Measurements from ENCODE around the gene UBE2E1.
"Not testable (repeated sequence)": the region's sequence is repeated elsewhere in the genome, so short reads cannot be mapped to it uniquely, and the experiment has no call there.

UBE2E1 gene

GRCh38 chr3:23915537-23916108, 109.9 kb downstream of the UBE2E1 start:
- Histone ChIP-seq H3K9me3 (ENCODE audit: control insufficient read depth, low read depth, low read length) (no peaks in the 10 kb centered on the region), H3K4me3 (ENCODE audit: low read length) (peak overlapping the region; percentile 96), H3K27ac (ENCODE audit: low read length) (no peak overlapping the region), H3K4me1 (ENCODE audit: control insufficient read depth, low read depth, low read length) (peaks cover 17% of the 10 kb centered on the region), H3K27me3 (ENCODE audit: control insufficient read depth, insufficient read depth, low read length) (peaks cover 12% of the 10 kb centered on the region), H3K36me3 (ENCODE audit: control insufficient read depth, low read depth, low read length) (peaks cover 29% of the 10 kb centered on the region), H3K9ac (ENCODE audit: low read length) (peak overlapping the region; percentile 60)

- H3K4me3 ChIP-seq (ENCODE audit: low read length), result peak overlapping the region; percentile 96
- H3K27ac ChIP-seq (ENCODE audit: low read length), result no peak overlapping the region
- peaks cover 30% of the 10 kb centered on the region for H3K36me3 ChIP-seq (ENCODE audit: control insufficient read depth, low read depth, low read length)
- H3K9ac ChIP-seq (ENCODE audit: low read length), result peak overlapping the region; percentile 60
- H3K4me1 ChIP-seq (ENCODE audit: control insufficient read depth, low read depth, low read length), result peaks cover 17% of the 10 kb centered on the region
- no peaks in the 10 kb centered on the region for H3K9me3 ChIP-seq (ENCODE audit: control insufficient read depth, low read depth, low read length)
- peaks cover 12% of the 10 kb centered on the region for H3K27me3 ChIP-seq (ENCODE audit: control insufficient read depth, insufficient read depth, low read length)
These were observed 110.6 kb downstream of the UBE2E1 start for GRCh38 chr3:23916152-23916885.

- Histone ChIP-seq H3K4me3 (ENCODE audit: low read length) (peak within 1 kb of the TSS; percentile 96), H3K36me3 (ENCODE audit: control insufficient read depth, low read depth, low read length) (peaks cover 30% of the 10 kb centered on the region), H3K27me3 (ENCODE audit: control insufficient read depth, insufficient read depth, low read length) (peaks cover 12% of the 10 kb centered on the region), H3K9me3 (ENCODE audit: control insufficient read depth, low read depth, low read length) (no peaks in the 10 kb centered on the region), H3K4me1 (ENCODE audit: control insufficient read depth, low read depth, low read length) (peaks cover 17% of the 10 kb centered on the region), H3K9ac (ENCODE audit: low read length) (peak within 1 kb of the TSS; percentile 97), H3K27ac (ENCODE audit: low read length) (peak within 1 kb of the TSS; percentile 96)
These were observed 111.3 kb downstream of the UBE2E1 start, which contains the start of the genes NKIRAS1 and RPL15 for GRCh38 chr3:23916886-23917678. Gene NKIRAS1 (minus strand): TSS chr3:23916990. CDS start chr3:23910904, 6,086 bp downstream. Gene RPL15 (plus strand): TSS chr3:23917132. CDS start chr3:23917860, 728 bp downstream.

- not testable (repeated sequence) for H3K9me3 ChIP-seq (ENCODE audit: control insufficient read depth, low read depth, low read length)
- Histone ChIP-seq H3K9ac (ENCODE audit: low read length) (peak overlapping the region; percentile 97), H3K36me3 (ENCODE audit: control insufficient read depth, low read depth, low read length) (peaks cover 30% of the 10 kb centered on the region), H3K4me1 (ENCODE audit: control insufficient read depth, low read depth, low read length) (peaks cover 17% of the 10 kb centered on the region), H3K27me3 (ENCODE audit: control insufficient read depth, insufficient read depth, low read length) (peaks cover 12% of the 10 kb centered on the region), H3K27ac (ENCODE audit: low read length) (peak overlapping the region; percentile 96), H3K4me3 (ENCODE audit: low read length) (peak overlapping the region; percentile 96)
These were observed 112.0 kb downstream of the UBE2E1 start for GRCh38 chr3:23917679-23918303.

GRCh38 chr3:23918331-23918730, 112.6 kb downstream of the UBE2E1 start:
- peak overlapping the region; percentile 96 for H3K27ac ChIP-seq (ENCODE audit: low read length)
- peaks cover 30% of the 10 kb centered on the region for H3K36me3 ChIP-seq (ENCODE audit: control insufficient read depth, low read depth, low read length)
- H3K4me3 ChIP-seq (ENCODE audit: low read length), result peak overlapping the region; percentile 96
- H3K4me1 ChIP-seq (ENCODE audit: control insufficient read depth, low read depth, low read length), result peaks cover 17% of the 10 kb centered on the region
- H3K27me3 ChIP-seq (ENCODE audit: control insufficient read depth, insufficient read depth, low read length), result peaks cover 12% of the 10 kb centered on the region
- H3K9ac ChIP-seq (ENCODE audit: low read length), result peak overlapping the region; percentile 97
- H3K9me3 ChIP-seq (ENCODE audit: control insufficient read depth, low read depth, low read length), result not testable (repeated sequence)

- Histone ChIP-seq H3K27ac (ENCODE audit: low read length) (no peak overlapping the region), H3K4me3 (ENCODE audit: low read length) (peak overlapping the region; percentile 41)
These were observed 113.9 kb downstream of the UBE2E1 start for GRCh38 chr3:23919628-23920027.

GRCh38 chr3:23920151-23920655, 114.4 kb downstream of the UBE2E1 start:
- Histone ChIP-seq H3K9me3 (ENCODE audit: control insufficient read depth, low read depth, low read length) (no peaks in the 10 kb centered on the region), H3K4me3 (ENCODE audit: low read length) (peak overlapping the region; percentile 41), H3K36me3 (ENCODE audit: control insufficient read depth, low read depth, low read length) (peaks cover 30% of the 10 kb centered on the region), H3K4me1 (ENCODE audit: control insufficient read depth, low read depth, low read length) (peaks cover 18% of the 10 kb centered on the region), H3K9ac (ENCODE audit: low read length) (no peak overlapping the region), H3K27ac (ENCODE audit: low read length) (peak overlapping the region; percentile 12), H3K27me3 (ENCODE audit: control insufficient read depth, insufficient read depth, low read length) (peaks cover 8% of the 10 kb centered on the region)

More at GRCh38 chr3:23919628-23920027, 113.9 kb downstream of the UBE2E1 start:
- no peak overlapping the region for H3K9ac ChIP-seq (ENCODE audit: low read length)
- H3K27me3 ChIP-seq (ENCODE audit: control insufficient read depth, insufficient read depth, low read length), result peaks cover 12% of the 10 kb centered on the region
- H3K36me3 ChIP-seq (ENCODE audit: control insufficient read depth, low read depth, low read length), result peaks cover 30% of the 10 kb centered on the region
- H3K9me3 ChIP-seq (ENCODE audit: control insufficient read depth, low read depth, low read length), result no peaks in the 10 kb centered on the region
- H3K4me1 ChIP-seq (ENCODE audit: control insufficient read depth, low read depth, low read length), result peaks cover 20% of the 10 kb centered on the region

GRCh38 chr3:23921052-23921511, 115.3 kb downstream of the UBE2E1 start:
- Histone ChIP-seq H3K36me3 (ENCODE audit: control insufficient read depth, low read depth, low read length) (peaks cover 30% of the 10 kb centered on the region), H3K9ac (ENCODE audit: low read length) (no peak overlapping the region), H3K9me3 (ENCODE audit: control insufficient read depth, low read depth, low read length) (no peaks in the 10 kb centered on the region), H3K4me1 (ENCODE audit: control insufficient read depth, low read depth, low read length) (peaks cover 10% of the 10 kb centered on the region), H3K4me3 (ENCODE audit: low read length) (no peak overlapping the region), H3K27ac (ENCODE audit: low read length) (no peak overlapping the region), H3K27me3 (ENCODE audit: control insufficient read depth, insufficient read depth, low read length) (no peaks in the 10 kb centered on the region)

GRCh38 chr3:23923786-23924185, 118.0 kb downstream of the UBE2E1 start:
- Histone ChIP-seq H3K9ac (ENCODE audit: low read length) (no peak overlapping the region), H3K9me3 (ENCODE audit: control insufficient read depth, low read depth, low read length) (no peaks in the 10 kb centered on the region), H3K4me1 (ENCODE audit: control insufficient read depth, low read depth, low read length) (peaks cover 6% of the 10 kb centered on the region), H3K36me3 (ENCODE audit: control insufficient read depth, low read depth, low read length) (peaks cover 18% of the 10 kb centered on the region), H3K27ac (ENCODE audit: low read length) (no peak overlapping the region), H3K4me3 (ENCODE audit: low read length) (no peak overlapping the region), H3K27me3 (ENCODE audit: control insufficient read depth, insufficient read depth, low read length) (no peaks in the 10 kb centered on the region)

- Histone ChIP-seq H3K4me3 (ENCODE audit: low read length) (no peak overlapping the region), H3K36me3 (ENCODE audit: control insufficient read depth, low read depth, low read length) (no peaks in the 10 kb centered on the region), H3K27ac (ENCODE audit: low read length) (no peak overlapping the region), H3K27me3 (ENCODE audit: control insufficient read depth, insufficient read depth, low read length) (no peaks in the 10 kb centered on the region), H3K4me1 (ENCODE audit: control insufficient read depth, low read depth, low read length) (peaks cover 3% of the 10 kb centered on the region), H3K9ac (ENCODE audit: low read length) (no peak overlapping the region), H3K9me3 (ENCODE audit: control insufficient read depth, low read depth, low read length) (no peaks in the 10 kb centered on the region)
These were observed 120.5 kb downstream of the UBE2E1 start for GRCh38 chr3:23926246-23926645.

- H3K4me3 ChIP-seq (ENCODE audit: low read length), result no peak overlapping the region
- peaks cover 3% of the 10 kb centered on the region for H3K4me1 ChIP-seq (ENCODE audit: control insufficient read depth, low read depth, low read length)
- H3K9me3 ChIP-seq (ENCODE audit: control insufficient read depth, low read depth, low read length), result no peaks in the 10 kb centered on the region
- no peak overlapping the region for H3K9ac ChIP-seq (ENCODE audit: low read length)
- H3K27me3 ChIP-seq (ENCODE audit: control insufficient read depth, insufficient read depth, low read length), result no peaks in the 10 kb centered on the region
- no peak overlapping the region for H3K27ac ChIP-seq (ENCODE audit: low read length)
- H3K36me3 ChIP-seq (ENCODE audit: control insufficient read depth, low read depth, low read length), result no peaks in the 10 kb centered on the region
These were observed 121.0 kb downstream of the UBE2E1 start for GRCh38 chr3:23926736-23927135.
